Peyer's patch (tissue), 4 donors: ENCODE data around the gene TMEM63B.

Experiments used
- POLR2A ChIP-seq, 2 donors: fragments of 450-650 bp; IDR thresholded peaks; one replicate each; pipeline ENCODE4 v1.5.1; 2017; ENCODE audit warnings: antibody characterized with exemption in 2 of 2, mild to moderate bottlenecking in 2 of 2, moderate library complexity in 2 of 2
- TF ChIP-seq, protein P1 (sequence below), 6 experiments: fragments of 450-650 bp in 4 of 6; fragments of 200-600 bp in 2 of 6; sonication (generic) in 1 of 6; IDR thresholded peaks; one replicate each; pipeline ENCODE4 v1.5.1; 2017 to 2019; ENCODE audit warnings: antibody characterized with exemption in 6 of 6, mild to moderate bottlenecking in 3 of 6, moderate library complexity in 1 of 6

DNA sequence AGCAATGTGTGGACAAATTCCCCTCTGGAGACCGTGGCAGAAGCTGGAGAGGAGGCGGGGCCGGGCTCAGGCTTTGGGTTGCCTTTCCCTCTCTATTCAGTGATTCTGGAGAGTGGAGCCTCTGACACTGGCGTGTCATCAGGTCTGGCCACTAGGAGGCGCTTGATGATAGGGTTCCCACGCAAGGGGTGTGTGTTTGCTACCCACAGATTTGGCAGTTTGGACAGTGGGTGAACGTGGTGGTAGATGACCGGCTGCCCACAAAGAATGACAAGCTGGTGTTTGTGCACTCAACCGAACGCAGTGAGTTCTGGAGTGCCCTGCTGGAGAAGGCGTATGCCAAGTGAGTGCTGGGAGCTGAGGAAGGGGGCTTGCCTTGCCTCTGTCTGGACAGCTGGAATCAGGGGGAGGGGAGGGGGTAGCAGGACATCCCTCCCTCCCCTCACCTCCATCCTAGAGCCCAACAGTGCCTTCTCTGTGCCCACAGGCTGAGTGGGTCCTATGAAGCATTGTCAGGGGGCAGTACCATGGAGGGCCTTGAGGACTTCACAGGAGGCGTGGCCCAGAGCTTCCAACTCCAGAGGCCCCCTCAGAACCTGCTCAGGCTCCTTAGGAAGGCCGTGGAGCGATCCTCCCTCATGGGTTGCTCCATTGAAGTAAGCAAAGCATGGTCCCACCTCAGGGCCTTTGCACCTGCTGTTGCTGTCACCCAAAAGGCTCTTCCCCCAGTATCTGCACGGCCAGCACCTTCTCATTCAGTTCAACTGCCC, 45.6 kb downstream of the TMEM63B start:
- TF ChIP-seq, protein P1, sequence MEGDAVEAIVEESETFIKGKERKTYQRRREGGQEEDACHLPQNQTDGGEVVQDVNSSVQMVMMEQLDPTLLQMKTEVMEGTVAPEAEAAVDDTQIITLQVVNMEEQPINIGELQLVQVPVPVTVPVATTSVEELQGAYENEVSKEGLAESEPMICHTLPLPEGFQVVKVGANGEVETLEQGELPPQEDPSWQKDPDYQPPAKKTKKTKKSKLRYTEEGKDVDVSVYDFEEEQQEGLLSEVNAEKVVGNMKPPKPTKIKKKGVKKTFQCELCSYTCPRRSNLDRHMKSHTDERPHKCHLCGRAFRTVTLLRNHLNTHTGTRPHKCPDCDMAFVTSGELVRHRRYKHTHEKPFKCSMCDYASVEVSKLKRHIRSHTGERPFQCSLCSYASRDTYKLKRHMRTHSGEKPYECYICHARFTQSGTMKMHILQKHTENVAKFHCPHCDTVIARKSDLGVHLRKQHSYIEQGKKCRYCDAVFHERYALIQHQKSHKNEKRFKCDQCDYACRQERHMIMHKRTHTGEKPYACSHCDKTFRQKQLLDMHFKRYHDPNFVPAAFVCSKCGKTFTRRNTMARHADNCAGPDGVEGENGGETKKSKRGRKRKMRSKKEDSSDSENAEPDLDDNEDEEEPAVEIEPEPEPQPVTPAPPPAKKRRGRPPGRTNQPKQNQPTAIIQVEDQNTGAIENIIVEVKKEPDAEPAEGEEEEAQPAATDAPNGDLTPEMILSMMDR (IDR thresholded peaks at IDR 0.05): peak; percentile 78 to 91 (median 86)
- no peak for TF ChIP-seq POLR2A (IDR thresholded peaks at IDR 0.05)
